ENCODE data around the gene NEDD4L.

Gene NEDD4L

GRCh38 chr18:58190842-58191530 is 147.0 kb downstream of the NEDD4L start:
- H3K27ac ChIP-seq (replicated peaks; ENCODE audit: low read length), result no peak overlapping the region

GRCh38 chr18:58191626-58192025 is 147.6 kb downstream of the NEDD4L start:
- no CpG with 5 or more reads among the region's 2 CpGs for WGBS, 2 donors (ENCODE audit: extremely low coverage in 2 of 2, insufficient read length in 2 of 2, insufficient replicate concordance in 1 of 2)
- H2BK5ac ChIP-seq (ENCODE audit: low read length), result no peak overlapping the region
- no peak overlapping the region for H2BK12ac ChIP-seq (ENCODE audit: low read length)
- no peak for DNase-seq (ENCODE audit: low spot score)
- H3K4me1 ChIP-seq (ENCODE audit: control insufficient read depth in 2 of 2, insufficient read depth in 1 of 2, low read depth in 1 of 2, low read length in 2 of 2), result peaks cover 10 to 12% of the 10 kb centered on the region in 2 donors
- H3K27me3 ChIP-seq (ENCODE audit: control insufficient read depth in 3 of 3, insufficient read depth in 3 of 3, low read depth in 1 of 3, low read length in 3 of 3), result no peaks in the 10 kb centered on the region
- H3K4ac ChIP-seq (ENCODE audit: low read length), result no peak overlapping the region
- no peak overlapping the region for H3K9ac ChIP-seq (ENCODE audit: low read depth, low read length, poor library complexity)
- no peak overlapping the region for H3K4me2 ChIP-seq (ENCODE audit: insufficient read depth, low read length, poor library complexity, severe bottlenecking)
- H4K8ac ChIP-seq (ENCODE audit: low read depth, low read length), result no peak overlapping the region
- no peaks in the 10 kb centered on the region for H3K9me3 ChIP-seq (replicated peaks in 1 of 2; ENCODE audit: control insufficient read depth in 2 of 2, insufficient read depth in 1 of 2, low read depth in 1 of 2, low read length in 2 of 2)
- no peak overlapping the region for H2BK15ac ChIP-seq (ENCODE audit: low read length)
- H4K91ac ChIP-seq (ENCODE audit: low read depth, low read length, poor library complexity), result no peak overlapping the region
- no peak overlapping the region for H3K27ac ChIP-seq (replicated peaks; ENCODE audit: low read length)
- no peak overlapping the region for H2AK5ac ChIP-seq (ENCODE audit: low read depth, low read length)
- H3K18ac ChIP-seq (ENCODE audit: low read length), result no peak overlapping the region
- H3K79me1 ChIP-seq (ENCODE audit: low read depth, low read length), result no peaks in the 10 kb centered on the region
- H3K14ac ChIP-seq (ENCODE audit: low read length), result no peak overlapping the region
- no peak overlapping the region for H3K4me3 ChIP-seq (ENCODE audit: low read length in 2 of 2)
- no peak overlapping the region for H3K23ac ChIP-seq (ENCODE audit: low read depth, low read length, poor library complexity)
- H3K36me3 ChIP-seq (replicated peaks in 1 of 2; ENCODE audit: control insufficient read depth in 2 of 2, insufficient read depth in 2 of 2, low read length in 2 of 2), result no peaks in the 10 kb centered on the region
- no peak overlapping the region for H2BK120ac ChIP-seq (ENCODE audit: low read depth, low read length)
- H2AFZ ChIP-seq (ENCODE audit: low read length), result no peak overlapping the region

More at GRCh38 chr18:58190842-58191530, 147.0 kb downstream of the NEDD4L start:
- no peaks in the 10 kb centered on the region for H3K79me1 ChIP-seq (ENCODE audit: low read depth, low read length)
- no peak overlapping the region for H3K4me3 ChIP-seq (ENCODE audit: low read length in 2 of 2)
- H3K9ac ChIP-seq (ENCODE audit: low read depth, low read length, poor library complexity), result no peak overlapping the region
- H3K27me3 ChIP-seq (ENCODE audit: control insufficient read depth in 3 of 3, insufficient read depth in 3 of 3, low read depth in 1 of 3, low read length in 3 of 3), result no peaks in the 10 kb centered on the region
- no peak overlapping the region for H3K14ac ChIP-seq (ENCODE audit: low read length)
- no peak overlapping the region for H3K4me2 ChIP-seq (ENCODE audit: insufficient read depth, low read length, poor library complexity, severe bottlenecking)
- WGBS, 2 donors (ENCODE audit: extremely low coverage in 2 of 2, insufficient read length in 2 of 2, insufficient replicate concordance in 1 of 2), result no CpG with 5 or more reads among the region's 5 CpGs
- H3K36me3 ChIP-seq (replicated peaks in 1 of 2; ENCODE audit: control insufficient read depth in 2 of 2, insufficient read depth in 2 of 2, low read length in 2 of 2), result no peaks in the 10 kb centered on the region
- no peak overlapping the region for H2BK12ac ChIP-seq (ENCODE audit: low read length)
- peaks cover 10 to 13% of the 10 kb centered on the region in 2 donors for H3K4me1 ChIP-seq (ENCODE audit: control insufficient read depth in 2 of 2, insufficient read depth in 1 of 2, low read depth in 1 of 2, low read length in 2 of 2)
- H3K23ac ChIP-seq (ENCODE audit: low read depth, low read length, poor library complexity), result no peak overlapping the region
- no peak overlapping the region for H2AFZ ChIP-seq (ENCODE audit: low read length)
- no peaks in the 10 kb centered on the region for H3K9me3 ChIP-seq (replicated peaks in 1 of 2; ENCODE audit: control insufficient read depth in 2 of 2, insufficient read depth in 1 of 2, low read depth in 1 of 2, low read length in 2 of 2)
- no peak overlapping the region for H2BK5ac ChIP-seq (ENCODE audit: low read length)
- H2BK120ac ChIP-seq (ENCODE audit: low read depth, low read length), result no peak overlapping the region
- no peak overlapping the region for H3K4ac ChIP-seq (ENCODE audit: low read length)
- no peak overlapping the region for H2AK5ac ChIP-seq (ENCODE audit: low read depth, low read length)
- no peak overlapping the region for H4K8ac ChIP-seq (ENCODE audit: low read depth, low read length)
- no peak overlapping the region for H2BK15ac ChIP-seq (ENCODE audit: low read length)
- H3K18ac ChIP-seq (ENCODE audit: low read length), result no peak overlapping the region
- DNase-seq (ENCODE audit: low spot score), result no peak
- no peak overlapping the region for H4K91ac ChIP-seq (ENCODE audit: low read depth, low read length, poor library complexity)

DNA sequence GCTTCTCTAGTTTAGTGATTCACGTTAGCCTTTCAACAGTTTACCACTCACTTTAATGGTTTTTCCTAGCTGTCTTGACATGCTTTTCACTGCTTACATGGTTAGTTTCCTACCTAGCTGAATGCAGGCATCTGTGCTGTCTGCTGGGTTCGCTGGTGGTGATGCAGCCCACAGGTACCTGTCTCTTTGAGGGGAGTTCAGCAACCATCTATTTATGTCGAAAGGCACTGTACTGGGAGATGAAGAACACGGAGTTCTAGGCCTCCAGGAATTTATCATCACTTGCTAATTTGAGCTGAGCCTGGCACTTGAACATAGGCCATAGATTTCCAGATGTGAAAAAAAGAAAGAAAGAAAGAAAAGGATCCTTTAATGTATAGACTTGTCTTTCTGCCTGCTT is 148.5 kb downstream of the NEDD4L start:
- H4K8ac ChIP-seq (ENCODE audit: low read depth, low read length), result no peak overlapping the region
- H3K27ac ChIP-seq (replicated peaks; ENCODE audit: low read length), result no peak overlapping the region
- no peak overlapping the region for H3K9ac ChIP-seq (ENCODE audit: low read depth, low read length, poor library complexity)
- no peak overlapping the region for H2BK5ac ChIP-seq (ENCODE audit: low read length)
- H3K79me1 ChIP-seq (ENCODE audit: low read depth, low read length), result no peaks in the 10 kb centered on the region
- no peaks in the 10 kb centered on the region for H3K36me3 ChIP-seq (replicated peaks in 1 of 2; ENCODE audit: control insufficient read depth in 2 of 2, insufficient read depth in 2 of 2, low read length in 2 of 2)
- no peak overlapping the region for H2AK5ac ChIP-seq (ENCODE audit: low read depth, low read length)
- H2BK15ac ChIP-seq (ENCODE audit: low read length), result no peak overlapping the region
- no peak overlapping the region for H3K23ac ChIP-seq (ENCODE audit: low read depth, low read length, poor library complexity)
- H3K9me3 ChIP-seq (replicated peaks in 1 of 2; ENCODE audit: control insufficient read depth in 2 of 2, insufficient read depth in 1 of 2, low read depth in 1 of 2, low read length in 2 of 2), result no peaks in the 10 kb centered on the region
- no peak overlapping the region for H2AFZ ChIP-seq (ENCODE audit: low read length)
- H3K27me3 ChIP-seq (ENCODE audit: control insufficient read depth in 3 of 3, insufficient read depth in 3 of 3, low read depth in 1 of 3, low read length in 3 of 3), result no peaks in the 10 kb centered on the region
- no peak overlapping the region for H4K91ac ChIP-seq (ENCODE audit: low read depth, low read length, poor library complexity)
- DNase-seq (ENCODE audit: low spot score), result no peak
- H3K4me3 ChIP-seq (ENCODE audit: low read length in 2 of 2), result no peak overlapping the region
- no peak overlapping the region for H2BK12ac ChIP-seq (ENCODE audit: low read length)
- H3K4ac ChIP-seq (ENCODE audit: low read length), result no peak overlapping the region
- no peak overlapping the region for H3K4me2 ChIP-seq (ENCODE audit: insufficient read depth, low read length, poor library complexity, severe bottlenecking)
- H2BK120ac ChIP-seq (ENCODE audit: low read depth, low read length), result no peak overlapping the region
- WGBS, 2 donors (ENCODE audit: extremely low coverage in 2 of 2, insufficient read length in 2 of 2, insufficient replicate concordance in 1 of 2), result no CpG with 5 or more reads among the region's 4 CpGs
- H3K4me1 ChIP-seq (ENCODE audit: control insufficient read depth in 2 of 2, insufficient read depth in 1 of 2, low read depth in 1 of 2, low read length in 2 of 2), result peaks cover 10 to 11% of the 10 kb centered on the region in 2 donors
- H3K14ac ChIP-seq (ENCODE audit: low read length), result no peak overlapping the region
- H3K18ac ChIP-seq (ENCODE audit: low read length), result no peak overlapping the region

DNA sequence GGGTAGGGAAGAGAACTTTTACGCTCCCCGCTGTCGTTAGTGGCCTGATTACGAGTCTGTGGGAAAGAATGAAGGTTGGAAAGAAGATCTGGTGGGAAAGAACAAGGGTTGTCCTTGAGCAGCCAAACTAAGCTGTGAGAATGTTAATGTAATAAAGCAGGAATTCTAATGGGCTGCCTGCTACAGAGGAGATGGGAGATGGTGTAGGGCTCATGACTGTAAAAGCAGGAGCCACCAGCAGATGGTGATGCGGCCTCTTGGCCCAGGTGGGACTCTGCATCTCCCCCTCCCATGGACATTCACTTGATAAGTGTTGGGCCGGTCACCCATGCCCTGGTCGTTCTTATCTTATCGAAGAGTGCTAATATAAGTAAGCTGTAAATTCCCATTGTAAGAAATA is 150.0 kb downstream of the NEDD4L start:
- H2AK5ac ChIP-seq (ENCODE audit: low read depth, low read length), result no peak overlapping the region
- no peak overlapping the region for H2BK120ac ChIP-seq (ENCODE audit: low read depth, low read length)
- no peak overlapping the region for H4K91ac ChIP-seq (ENCODE audit: low read depth, low read length, poor library complexity)
- no peak overlapping the region for H4K8ac ChIP-seq (ENCODE audit: low read depth, low read length)
- H3K36me3 ChIP-seq (replicated peaks in 1 of 2; ENCODE audit: control insufficient read depth in 2 of 2, insufficient read depth in 2 of 2, low read length in 2 of 2), result no peaks in the 10 kb centered on the region
- WGBS, 2 donors (ENCODE audit: extremely low coverage in 2 of 2, insufficient read length in 2 of 2, insufficient replicate concordance in 1 of 2), result no CpG with 5 or more reads among the region's 8 CpGs
- H3K9me3 ChIP-seq (replicated peaks in 1 of 2; ENCODE audit: control insufficient read depth in 2 of 2, insufficient read depth in 1 of 2, low read depth in 1 of 2, low read length in 2 of 2), result no peaks in the 10 kb centered on the region
- peaks cover 5 to 11% of the 10 kb centered on the region in 2 donors for H3K4me1 ChIP-seq (ENCODE audit: control insufficient read depth in 2 of 2, insufficient read depth in 1 of 2, low read depth in 1 of 2, low read length in 2 of 2)
- H3K27me3 ChIP-seq (ENCODE audit: control insufficient read depth in 3 of 3, insufficient read depth in 3 of 3, low read depth in 1 of 3, low read length in 3 of 3), result no peaks in the 10 kb centered on the region
- H3K4ac ChIP-seq (ENCODE audit: low read length), result no peak overlapping the region
- no peak overlapping the region for H2BK15ac ChIP-seq (ENCODE audit: low read length)
- H2BK12ac ChIP-seq (ENCODE audit: low read length), result no peak overlapping the region
- no peak overlapping the region for H2BK5ac ChIP-seq (ENCODE audit: low read length)
- H3K79me1 ChIP-seq (ENCODE audit: low read depth, low read length), result no peaks in the 10 kb centered on the region
- H3K23ac ChIP-seq (ENCODE audit: low read depth, low read length, poor library complexity), result no peak overlapping the region
- DNase-seq (ENCODE audit: low spot score), result no peak
- H3K9ac ChIP-seq (ENCODE audit: low read depth, low read length, poor library complexity), result no peak overlapping the region
- no peak overlapping the region for H3K4me2 ChIP-seq (ENCODE audit: insufficient read depth, low read length, poor library complexity, severe bottlenecking)
- no peak overlapping the region for H3K4me3 ChIP-seq (ENCODE audit: low read length in 2 of 2)
- H3K14ac ChIP-seq (ENCODE audit: low read length), result no peak overlapping the region
- H3K27ac ChIP-seq (replicated peaks; ENCODE audit: low read length), result no peak overlapping the region
- no peak overlapping the region for H3K18ac ChIP-seq (ENCODE audit: low read length)
- H2AFZ ChIP-seq (ENCODE audit: low read length), result no peak overlapping the region

Measured in neuronal stem cell (in vitro differentiated cells).